Vagina (tissue), 2 donors: ENCODE results near the gene SLC12A5.

Source experiments
- CTCF ChIP-seq, 3 experiments: fragments of 450-650 bp in 2 of 3; fragments of 200-600 bp in 1 of 3; sonication (generic) in 1 of 3; IDR thresholded peaks; one replicate each; pipeline ENCODE4 v1.5.1; 2017 to 2019; ENCODE audit warnings: antibody characterized with exemption in 3 of 3, mild to moderate bottlenecking in 2 of 3, moderate library complexity in 2 of 3
- POLR2A ChIP-seq, 2 donors: fragments of 450-650 bp; IDR thresholded peaks; one replicate each; pipeline ENCODE4 v1.6.1; 2017; ENCODE audit warnings: antibody characterized with exemption in 2 of 2, mild to moderate bottlenecking in 2 of 2, moderate library complexity in 2 of 2

- no peak for TF ChIP-seq CTCF (IDR thresholded peaks at IDR 0.05)
- no peak for TF ChIP-seq POLR2A (IDR thresholded peaks at IDR 0.05)
Measured at GRCh38 chr20:46011631-46012482, 17.2 kb upstream of the SLC12A5 start.
